HEK293 (cell line): ENCODE data around the gene ADAMTSL3.

ENCODE experiments used
- CTCF ChIA-PET: fragments of 350-600 bp; formaldehyde crosslinking; extraction: SDS; loops from one replicate; lab custom pipeline; 2021; ENCODE audit warnings: antibody characterized with exemption; lab: Yijun Ruan, JAX
- POLR2A ChIA-PET: fragments of 300-600 bp; formaldehyde crosslinking; extraction: SDS; loops from one replicate; lab custom pipeline; 2020; ENCODE audit warnings: antibody characterized with exemption, inconsistent platforms; lab: Yijun Ruan, JAX
- H3K27ac ChIP-seq: fragments of 200-500 bp; sonication (Bioruptor generic); 2 replicates; pipeline ENCODE4 v1.5.1; 2014; ENCODE audit warnings: low read depth, low read length, control low read depth, inconsistent platforms; ENCODE audit errors: extremely low read depth
- H3K36me3 ChIP-seq, 2 experiments: fragments of 200-500 bp in 1 of 2; sonication (Bioruptor generic) in 1 of 2; 1 replicate in 1 of 2; 2 replicates in 1 of 2; pipeline ENCODE4 v1.5.1; 2014 to 2017; ENCODE audit warnings: inconsistent platforms in 2 of 2, low read length in 2 of 2; ENCODE audit not compliant: control insufficient read depth in 2 of 2, insufficient read depth in 1 of 2
- H3K4me1 ChIP-seq: fragments of 200-500 bp; sonication (Bioruptor generic); 2 replicates; pipeline ENCODE4 v1.5.1; 2014; ENCODE audit warnings: mild to moderate bottlenecking, low read length, inconsistent platforms; ENCODE audit not compliant: control insufficient read depth, insufficient read depth
- H3K4me3 ChIP-seq: 2 replicates; pipeline ENCODE4 v1.5.1; 2011; ENCODE audit warnings: low read depth, mild to moderate bottlenecking, control low read depth, low read length, moderate library complexity
- H3K9me3 ChIP-seq: fragments of 200-500 bp; sonication (Bioruptor generic); 2 replicates; pipeline ENCODE4 v1.5.1; 2014; ENCODE audit warnings: low read depth, low read length, inconsistent platforms; ENCODE audit not compliant: control insufficient read depth, insufficient read depth
- BCL11A ChIP-seq: fragments of 450-650 bp; formaldehyde crosslinking; IDR thresholded peaks from 2 replicates; pipeline ENCODE4 v1.5.1; 2016; ENCODE audit warnings: low read depth, missing biosample characterization, missing genetic modification characterization
- CTCF ChIP-seq: fragments of 450-650 bp; formaldehyde crosslinking; IDR thresholded peaks from 2 replicates; pipeline ENCODE4 v1.5.1; 2016; ENCODE audit warnings: missing biosample characterization, missing genetic modification characterization
- HIC1 ChIP-seq: fragments of 450-650 bp; formaldehyde crosslinking; IDR thresholded peaks from 2 replicates; pipeline ENCODE4 v1.5.1; 2016; ENCODE audit warnings: missing biosample characterization, missing genetic modification characterization
- IKZF3 ChIP-seq: fragments of 450-650 bp; IDR thresholded peaks from 2 replicates; pipeline ENCODE4 v1.5.0; 2018; ENCODE audit warnings: missing biosample characterization, mild to moderate bottlenecking, missing genetic modification characterization, moderate library complexity
- MZF1 ChIP-seq: fragments of 450-650 bp; formaldehyde crosslinking; IDR thresholded peaks from 2 replicates; pipeline ENCODE4 v1.5.1; 2017; ENCODE audit warnings: missing biosample characterization, missing genetic modification characterization, borderline replicate concordance
- PRDM1 ChIP-seq: fragments of 450-650 bp; formaldehyde crosslinking; IDR thresholded peaks from 2 replicates; pipeline ENCODE4; 2016; ENCODE audit warnings: missing biosample characterization, missing genetic modification characterization
- SALL2 ChIP-seq: fragments of 450-650 bp; formaldehyde crosslinking; IDR thresholded peaks from 2 replicates; pipeline ENCODE4 v1.5.0; 2017; ENCODE audit warnings: missing biosample characterization, mild to moderate bottlenecking, missing genetic modification characterization, borderline replicate concordance
- SP3 ChIP-seq: fragments of 450-650 bp; formaldehyde crosslinking; IDR thresholded peaks from 2 replicates; pipeline ENCODE4 v1.5.1; 2016; ENCODE audit warnings: missing biosample characterization, missing genetic modification characterization
- ZBTB1 ChIP-seq: fragments of 450-650 bp; formaldehyde crosslinking; IDR thresholded peaks from 2 replicates; pipeline ENCODE4 v1.5.1; 2016; ENCODE audit warnings: missing biosample characterization, missing genetic modification characterization
- ZBTB10 ChIP-seq: fragments of 450-650 bp; formaldehyde crosslinking; IDR thresholded peaks from 2 replicates; pipeline ENCODE4 v1.5.1; 2016; ENCODE audit warnings: missing biosample characterization, missing genetic modification characterization
- ZFP3 ChIP-seq: fragments of 450-650 bp; formaldehyde crosslinking; IDR thresholded peaks from 2 replicates; pipeline ENCODE4 v1.5.1; 2016; ENCODE audit warnings: low read depth, missing biosample characterization, missing genetic modification characterization
- ZNF202 ChIP-seq: fragments of 450-650 bp; formaldehyde crosslinking; IDR thresholded peaks from 2 replicates; pipeline ENCODE4 v1.5.1; 2016; ENCODE audit warnings: missing biosample characterization, missing genetic modification characterization, borderline replicate concordance
- ZNF221 ChIP-seq: fragments of 450-650 bp; formaldehyde crosslinking; IDR thresholded peaks from 2 replicates; pipeline ENCODE4 v1.5.1; 2017; ENCODE audit warnings: missing biosample characterization, missing genetic modification characterization, borderline replicate concordance
- ZNF26 ChIP-seq: fragments of 450-650 bp; formaldehyde crosslinking; IDR thresholded peaks from 2 replicates; pipeline ENCODE4 v1.5.1; 2016; ENCODE audit warnings: missing biosample characterization, missing genetic modification characterization
- ZNF518A ChIP-seq: fragments of 450-650 bp; formaldehyde crosslinking; conservative IDR thresholded peaks from 2 replicates; pipeline ENCODE4 v1.5.1; 2016; ENCODE audit warnings: low read depth, missing biosample characterization, missing genetic modification characterization
- ZNF585B ChIP-seq: fragments of 450-650 bp; formaldehyde crosslinking; IDR thresholded peaks from 2 replicates; pipeline ENCODE4 v1.5.1; 2016; ENCODE audit warnings: missing biosample characterization, missing genetic modification characterization
- ZNF610 ChIP-seq: fragments of 450-650 bp; formaldehyde crosslinking; IDR thresholded peaks from 2 replicates; pipeline ENCODE4 v1.5.1; 2016; ENCODE audit warnings: missing biosample characterization, missing genetic modification characterization, borderline replicate concordance
- ZNF677 ChIP-seq: fragments of 450-650 bp; IDR thresholded peaks from 2 replicates; pipeline ENCODE4 v1.5.0; 2018; ENCODE audit warnings: missing biosample characterization, mild to moderate bottlenecking, missing genetic modification characterization, moderate library complexity
- ZSCAN23 ChIP-seq: fragments of 450-650 bp; formaldehyde crosslinking; IDR thresholded peaks from 2 replicates; pipeline ENCODE4 v1.5.1; 2016; ENCODE audit warnings: missing biosample characterization, missing genetic modification characterization

Gene ADAMTSL3

GRCh38 chr15:83911345-83911744, 257.4 kb downstream of the ADAMTSL3 start:
- CTCF ChIA-PET = no interaction called here

GRCh38 chr15:83912343-83912742, 258.4 kb downstream of the ADAMTSL3 start:
- no peaks in the 10 kb centered on the region for H3K4me1 ChIP-seq
- no peak overlapping the region for H3K27ac ChIP-seq
- POLR2A ChIA-PET = no interaction called here
- no peaks in the 10 kb centered on the region for H3K9me3 ChIP-seq
- CTCF ChIA-PET = interaction anchor here (0.6 to 1.0 kb wide), 2 partner anchors 57 to 74 kb away, joined by 3 to 5 read pairs; no protein-coding TSS in a partner anchor
- H3K4me3 ChIP-seq = no peak overlapping the region
- no peaks in the 10 kb centered on the region for H3K36me3 ChIP-seq
- TF ChIP-seq ZBTB1 (no peak), MZF1 (tag by site-specific recombination) (no peak), ZBTB10 (tag by site-specific recombination) (no peak), ZFP3 (tag by site-specific recombination) (no peak), IKZF3 (tag by site-specific recombination) (no peak), ZNF518A (tag by site-specific recombination) (no peak), ZNF26 (tag by site-specific recombination) (no peak), PRDM1 (tag by site-specific recombination) (no peak), ZSCAN23 (tag by site-specific recombination) (no peak), ZNF221 (tag by site-specific recombination) (no peak), HIC1 (tag by site-specific recombination) (no peak), BCL11A (tag by site-specific recombination) (no peak), CTCF (tag by site-specific recombination) (no peak), ZNF202 (tag by site-specific recombination) (no peak), ZNF585B (tag by site-specific recombination) (no peak), ZNF677 (tag by site-specific recombination) (no peak), ZNF610 (no peak), SP3 (tag by site-specific recombination) (no peak)
- TF ChIP-seq, all 188 proteins: peak for 0

More at GRCh38 chr15:83911345-83911744, 257.4 kb downstream of the ADAMTSL3 start:
- TF ChIP-seq SALL2 (tag by site-specific recombination) = no peak
- H3K4me3 ChIP-seq = no peak overlapping the region
- POLR2A ChIA-PET = no interaction called here
- no peak overlapping the region for H3K27ac ChIP-seq
- no peaks in the 10 kb centered on the region for H3K4me1 ChIP-seq
- H3K36me3 ChIP-seq = no peaks in the 10 kb centered on the region
- no peaks in the 10 kb centered on the region for H3K9me3 ChIP-seq
